Measurements from ENCODE around the gene CAV2.
"Not testable (repeated sequence)": the region's sequence is repeated elsewhere in the genome, so short reads cannot be mapped to it uniquely, and the experiment has no call there.

Gene CAV2

GRCh38 chr7:116499168-116500077 lies at the start of gene CAV2:
Gene CAV2, plus strand, starts transcription at chr7:116499738. Its CDS starts 44 bp downstream, at chr7:116499782.
- DNase-seq (ENCODE audit: low read depth in 2 of 2): no peak

GRCh38 chr7:116449950-116450349 lies 49.6 kb upstream of the CAV2 start:
- DNase-seq (ENCODE audit: low read depth in 2 of 2): no peak

GRCh38 chr7:116451957-116452729 lies 47.4 kb upstream of the CAV2 start:
- no peak for DNase-seq (ENCODE audit: low read depth in 2 of 2)

- no peak for DNase-seq (ENCODE audit: low read depth in 2 of 2)
These were observed 45.2 kb upstream of the CAV2 start for GRCh38 chr7:116454377-116454776.

- no peak for DNase-seq (ENCODE audit: low read depth in 2 of 2)
These were observed 44.5 kb upstream of the CAV2 start for GRCh38 chr7:116455009-116455408.

DNA sequence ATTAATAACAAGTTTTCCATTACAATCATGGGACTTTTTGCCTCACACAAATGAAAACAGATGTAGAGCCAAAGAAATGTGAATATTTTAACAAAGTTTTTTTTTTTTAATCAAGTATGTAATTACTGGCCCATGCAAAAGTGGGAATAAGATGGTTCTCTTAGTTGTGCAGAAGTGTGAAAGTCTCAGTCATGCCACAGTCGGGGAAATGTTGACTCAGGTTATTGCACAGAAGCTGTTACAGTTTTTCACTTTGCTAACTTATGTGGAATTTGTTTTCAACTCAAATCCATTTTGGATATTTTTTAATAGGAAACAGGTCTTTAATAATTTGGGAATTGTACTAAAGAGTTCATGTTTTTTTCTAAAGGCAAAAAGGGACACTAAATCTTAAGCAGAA lies 44.0 kb upstream of the CAV2 start:
- DNase-seq (ENCODE audit: low read depth in 2 of 2): no peak

DNA sequence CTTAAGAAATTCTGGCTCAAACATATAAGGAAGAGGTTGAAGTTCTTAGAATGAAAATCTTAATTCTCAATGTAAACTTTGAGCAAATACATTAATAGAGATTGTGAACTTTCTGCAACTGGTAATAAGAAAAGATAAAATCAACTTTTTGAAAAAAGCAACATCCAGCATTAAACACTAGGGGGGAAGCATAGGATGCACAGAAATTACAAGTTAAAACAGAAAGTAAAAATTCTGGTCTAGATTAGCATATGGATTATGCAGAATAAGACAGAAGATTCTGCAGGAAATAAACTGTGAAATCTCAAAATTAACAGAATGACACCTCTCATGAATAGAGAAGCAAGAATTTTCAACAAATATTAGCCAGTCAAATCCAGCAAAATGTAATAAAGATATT lies 38.0 kb upstream of the CAV2 start:
- no peak for DNase-seq (ENCODE audit: low read depth in 2 of 2)

DNA sequence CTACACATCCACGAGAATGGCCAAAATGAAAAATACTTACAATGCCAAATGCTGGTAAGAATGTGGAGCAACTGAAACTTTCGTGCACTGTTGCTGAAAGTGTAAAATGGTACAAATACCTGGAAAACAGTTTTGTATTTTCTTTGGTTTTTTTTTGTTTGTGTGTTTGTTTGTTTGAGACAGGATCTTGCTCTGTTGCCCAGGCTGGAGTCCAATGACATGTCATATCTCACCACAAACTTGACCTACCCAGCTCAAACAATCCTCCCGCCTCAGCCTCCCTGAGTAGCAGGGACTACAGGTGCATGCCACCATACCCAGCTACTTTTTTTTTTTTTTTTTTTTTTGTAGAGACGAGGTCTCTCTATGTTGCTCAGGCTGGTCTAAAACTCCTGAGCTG lies 35.6 kb upstream of the CAV2 start:
- no peak for DNase-seq (ENCODE audit: low read depth in 2 of 2)

- DNase-seq (ENCODE audit: low read depth in 2 of 2): no peak
These were observed 35.2 kb upstream of the CAV2 start for GRCh38 chr7:116464375-116464774.

- no peak for DNase-seq (ENCODE audit: low read depth in 2 of 2)
These were observed 34.4 kb upstream of the CAV2 start for GRCh38 chr7:116465125-116465524.

DNA sequence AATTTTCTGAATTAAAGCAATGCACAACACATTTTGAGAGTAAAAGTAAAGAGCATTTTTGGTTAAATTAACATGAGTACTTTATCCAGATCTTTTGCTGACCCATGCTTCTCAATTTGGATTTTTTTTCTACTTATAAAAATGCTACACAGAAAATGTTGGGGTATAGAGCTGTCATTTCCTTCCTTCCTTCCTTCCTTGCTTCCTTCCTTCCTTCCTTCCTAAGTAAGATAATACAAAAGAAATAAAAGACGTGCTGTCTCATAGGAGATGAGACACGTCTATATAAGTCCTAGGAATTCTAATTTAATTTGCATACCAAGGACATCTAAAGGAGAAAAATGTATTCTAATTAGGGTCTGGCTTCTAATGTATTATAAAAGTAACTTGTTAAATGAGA lies 31.0 kb upstream of the CAV2 start:
- DNase-seq (ENCODE audit: low read depth in 2 of 2): no peak

DNA sequence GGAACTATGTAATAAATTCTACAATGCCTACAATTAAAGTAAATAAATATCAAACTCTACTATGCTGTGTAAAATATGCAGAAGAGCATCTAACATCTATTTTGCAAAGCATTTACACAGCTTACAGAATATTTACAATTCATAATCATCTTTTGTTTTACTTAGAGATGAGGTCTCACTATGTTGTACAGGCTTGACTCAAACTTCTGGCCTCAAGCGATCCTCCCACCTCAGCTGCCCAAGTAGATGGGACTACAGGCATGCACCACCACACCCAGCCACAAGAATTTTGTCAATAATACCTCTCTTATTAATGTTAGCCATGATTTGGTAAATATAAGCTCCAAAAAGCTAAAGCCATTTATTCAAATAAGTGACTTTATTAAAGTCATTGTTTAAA lies 21.9 kb upstream of the CAV2 start:
- no peak for DNase-seq (ENCODE audit: low read depth in 2 of 2)

DNA sequence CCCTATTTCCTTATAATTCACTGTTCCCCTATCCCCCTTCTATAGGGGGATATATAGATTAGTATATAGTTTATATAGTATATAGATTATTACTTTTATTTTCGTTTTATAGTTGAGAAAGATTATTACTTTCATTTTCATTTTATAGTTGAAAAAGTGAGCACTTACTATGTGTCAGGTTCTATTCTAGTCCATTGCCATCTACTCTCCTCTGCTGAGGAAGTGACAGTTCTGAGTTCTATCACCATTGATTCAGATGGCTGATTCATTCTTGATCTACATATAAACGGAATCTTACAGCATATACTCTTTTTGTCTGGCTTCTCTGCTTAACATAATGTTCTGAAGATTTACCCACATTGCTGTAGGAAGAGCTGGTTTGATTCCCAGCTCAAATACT lies 20.7 kb upstream of the CAV2 start:
- DNase-seq (ENCODE audit: low read depth in 2 of 2): no peak

- DNase-seq (ENCODE audit: low read depth in 2 of 2): no peak
These were observed 16.1 kb upstream of the CAV2 start for GRCh38 chr7:116483271-116483942.

GRCh38 chr7:116484389-116484788 lies 15.1 kb upstream of the CAV2 start:
- DNase-seq (ENCODE audit: low read depth in 2 of 2): not testable (repeated sequence)

DNA sequence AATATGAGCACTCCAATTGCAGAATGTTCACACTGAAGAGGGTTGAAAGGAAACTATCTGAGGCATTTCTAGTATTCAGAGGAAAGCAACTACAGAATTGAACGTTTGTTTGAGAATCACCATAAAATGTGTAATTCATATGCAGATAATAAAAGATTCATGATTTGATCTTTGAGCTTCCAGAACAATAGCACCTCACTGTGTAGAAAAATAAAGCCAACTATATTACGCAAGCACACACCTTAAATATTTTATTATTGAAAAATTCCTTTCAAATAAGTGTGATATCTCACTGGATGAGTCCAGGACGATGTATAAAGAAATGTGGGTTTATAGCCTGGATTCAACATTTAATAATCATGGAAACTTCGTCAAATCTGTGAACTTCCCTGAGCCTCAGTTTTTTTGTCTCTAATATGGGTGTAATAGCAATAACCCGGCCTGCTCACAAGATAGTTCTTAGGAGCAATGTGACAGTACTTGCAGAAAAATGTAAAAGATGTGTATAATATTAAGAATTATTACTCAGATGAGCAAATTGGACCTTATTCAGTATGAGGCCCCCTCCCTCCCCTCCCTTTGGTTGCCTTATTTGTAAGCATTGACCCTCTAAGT lies 11.5 kb upstream of the CAV2 start:
- DNase-seq (ENCODE audit: low read depth in 2 of 2): no peak

- DNase-seq (ENCODE audit: low read depth in 2 of 2): no peak
These were observed 9.2 kb upstream of the CAV2 start for GRCh38 chr7:116490351-116490750.

DNA sequence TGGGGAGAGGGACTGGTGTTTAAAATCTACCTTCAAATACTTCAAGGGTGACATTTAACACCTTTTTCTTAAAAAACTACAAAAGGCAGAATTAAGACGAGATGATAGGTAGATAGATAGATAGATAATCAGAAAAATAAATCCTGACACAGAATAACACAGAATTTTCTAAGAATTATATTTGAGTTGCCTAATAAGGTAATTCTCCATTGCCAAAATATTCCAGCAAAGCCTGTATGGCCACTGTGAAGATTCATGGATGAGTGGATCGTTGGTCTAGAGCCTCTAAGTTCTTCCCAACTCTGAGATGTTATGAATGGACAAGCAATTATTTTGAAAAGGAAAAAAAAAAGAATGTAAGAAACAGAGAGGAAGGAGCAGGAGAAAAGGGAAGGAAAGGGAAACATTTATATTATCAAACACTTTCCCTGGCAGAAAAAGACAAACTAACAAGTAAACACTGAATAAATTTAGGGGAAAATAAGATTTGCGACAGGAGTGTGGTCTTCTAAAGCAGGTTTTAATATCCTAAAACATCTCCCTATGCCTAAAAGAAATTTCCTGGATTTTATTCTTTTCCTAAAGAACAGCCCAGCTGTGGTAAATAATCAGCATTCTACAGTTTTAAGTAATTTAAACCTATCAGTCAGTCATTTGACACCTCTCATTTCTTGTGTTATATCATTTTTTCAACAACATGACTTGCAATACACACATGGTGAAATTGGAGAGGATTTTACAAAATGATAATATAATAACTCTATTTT lies 7.5 kb upstream of the CAV2 start:
- no peak for DNase-seq (ENCODE audit: low read depth in 2 of 2)

DNA sequence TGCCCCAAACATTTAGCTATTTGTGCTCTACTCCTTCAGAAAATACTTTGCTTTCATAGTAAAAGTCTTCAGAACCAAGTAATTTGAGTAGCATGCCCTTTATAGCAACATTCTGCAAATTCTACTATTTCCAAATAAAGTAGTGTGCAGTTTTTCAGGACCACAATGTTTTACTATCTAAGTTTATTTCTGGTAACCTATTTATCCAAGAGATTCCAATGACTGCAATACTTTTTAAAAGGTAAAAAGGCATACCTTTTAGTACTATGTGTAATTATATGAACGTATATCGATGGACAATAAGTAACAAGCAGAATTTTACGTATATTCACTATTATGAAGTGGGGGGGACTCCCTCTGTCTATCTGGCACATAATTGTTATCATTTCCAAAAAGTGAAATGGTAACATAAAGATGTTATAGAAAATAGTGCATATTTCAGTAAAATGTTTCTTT lies 6.9 kb upstream of the CAV2 start:
- DNase-seq (ENCODE audit: low read depth in 2 of 2): no peak

GRCh38 chr7:116493449-116493848 lies 6.1 kb upstream of the CAV2 start:
- DNase-seq (ENCODE audit: low read depth in 2 of 2): no peak

DNA sequence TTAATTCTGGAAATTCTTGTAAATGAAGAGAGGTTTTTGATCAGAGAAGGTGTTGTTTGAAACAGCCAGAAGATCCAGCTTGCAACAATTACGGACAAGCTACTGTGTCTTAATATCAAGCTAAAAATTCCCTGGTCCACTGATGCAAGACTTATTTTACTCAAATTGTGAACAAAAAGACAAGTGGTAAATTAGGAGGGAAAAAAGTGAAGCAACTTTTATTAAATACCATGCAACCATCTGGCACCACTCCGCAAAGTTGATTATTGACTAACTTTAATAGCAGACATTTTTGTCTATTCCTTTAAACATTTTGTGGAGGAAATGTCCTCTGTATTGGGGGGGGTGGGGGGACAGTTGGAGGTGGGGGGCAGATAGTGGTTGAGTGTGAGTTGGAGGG lies 5.1 kb upstream of the CAV2 start:
- DNase-seq (ENCODE audit: low read depth in 2 of 2): no peak

Measured in stimulated activated CD4-positive, alpha-beta T cell treated with anti-CD3 and anti-CD28 coated beads, Interleukin-4, amount 100 ng/mL, for 48 hours (primary cell).